NCI-H345 treated with DMSO at 0.1 percent for 48 hours (cell line): Measurements from ENCODE around the gene OXA1L.
"Not testable (repeated sequence)": the region's sequence is repeated elsewhere in the genome, so short reads cannot be mapped to it uniquely, and the experiment has no call there.

Experiments
- DNase-seq: peaks from one replicate; lab custom pipeline; 2025; ENCODE audit not compliant: unreplicated experiment; lab: John Stamatoyannopoulos, UW

The OXA1L gene

DNA sequence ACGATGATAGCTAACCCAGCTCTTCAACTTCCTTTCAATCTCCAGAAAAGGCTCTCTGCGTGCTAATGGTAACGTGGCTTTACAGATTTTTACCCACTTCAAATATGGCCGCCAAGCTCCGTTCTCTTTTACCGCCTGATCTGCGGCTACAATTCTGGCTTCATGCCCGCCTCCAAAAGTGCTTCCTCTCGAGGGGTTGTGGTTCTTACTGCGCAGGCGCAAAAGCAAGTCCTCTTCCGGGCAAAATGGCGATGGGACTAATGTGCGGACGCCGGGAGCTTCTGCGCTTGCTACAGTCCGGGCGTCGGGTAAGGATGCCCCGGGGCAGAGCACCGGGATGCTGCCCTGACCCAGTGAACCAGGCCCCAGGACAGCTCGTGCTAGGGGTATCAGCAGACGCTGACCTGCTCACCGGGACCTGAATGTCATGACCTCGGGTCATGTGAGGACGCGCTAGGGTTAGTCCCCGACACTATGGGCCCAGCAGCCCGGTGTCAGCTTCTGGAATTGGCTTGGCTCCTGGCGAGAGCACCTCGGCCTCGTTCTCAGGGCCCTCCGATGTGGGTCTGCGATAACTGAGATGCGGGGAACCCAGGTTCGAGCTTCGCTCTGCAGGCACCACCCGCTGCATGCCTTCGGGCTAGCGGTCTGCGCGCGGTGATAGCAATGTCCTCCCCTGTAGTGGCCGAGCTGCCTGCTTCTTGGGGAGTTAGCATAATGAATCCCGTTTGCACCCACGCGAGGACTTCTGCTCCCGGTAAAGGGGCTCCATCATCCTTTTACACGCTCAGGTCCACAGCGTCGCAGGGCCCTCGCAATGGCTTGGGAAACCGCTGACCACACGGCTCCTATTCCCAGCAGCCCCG lies at the start of gene OXA1L:
OXA1L (plus strand) TSS at position 232 of the 866 bp plus-strand sequence; CDS start at position 246, 14 bp downstream.
- peak; percentile 99 for DNase-seq

DNA sequence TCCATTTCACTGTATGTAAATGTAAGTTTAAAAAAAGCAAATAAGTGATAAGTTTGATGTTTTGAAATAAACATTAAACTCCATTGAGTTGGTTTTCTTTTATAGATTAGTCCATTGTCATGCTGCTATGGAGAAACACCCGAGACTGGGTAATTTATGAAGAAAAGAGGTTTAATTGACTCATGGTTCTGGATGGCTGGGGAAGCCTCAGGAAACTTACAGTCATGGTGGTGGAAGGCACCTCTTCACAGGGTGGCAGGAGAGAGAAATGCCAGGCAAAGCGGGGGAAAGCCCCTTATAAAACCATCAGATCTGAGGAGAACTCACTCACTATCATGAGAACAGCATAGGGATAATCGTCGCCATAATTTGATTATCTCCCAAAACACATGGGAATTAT lies 48.4 kb upstream of the OXA1L start:
- no peak for DNase-seq

DNA sequence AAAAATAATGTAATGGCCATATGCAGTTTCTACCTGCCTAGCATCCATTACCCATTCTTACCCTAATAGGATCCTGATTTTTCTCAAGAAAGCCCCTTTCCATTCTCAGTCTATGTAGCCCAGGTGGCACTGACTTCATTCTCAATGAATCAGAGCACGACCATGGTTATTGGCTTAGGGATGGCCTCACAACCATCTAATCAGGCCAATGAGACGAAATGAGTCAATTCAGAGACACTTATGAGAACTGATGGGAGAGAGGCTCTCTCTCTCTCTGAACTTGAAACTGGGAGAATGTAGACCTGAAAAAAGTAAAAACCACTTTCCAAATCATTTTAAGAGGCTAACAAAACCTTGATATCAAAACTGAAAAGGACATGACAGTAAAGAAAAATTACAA lies 45.3 kb upstream of the OXA1L start:
- no peak for DNase-seq

DNA sequence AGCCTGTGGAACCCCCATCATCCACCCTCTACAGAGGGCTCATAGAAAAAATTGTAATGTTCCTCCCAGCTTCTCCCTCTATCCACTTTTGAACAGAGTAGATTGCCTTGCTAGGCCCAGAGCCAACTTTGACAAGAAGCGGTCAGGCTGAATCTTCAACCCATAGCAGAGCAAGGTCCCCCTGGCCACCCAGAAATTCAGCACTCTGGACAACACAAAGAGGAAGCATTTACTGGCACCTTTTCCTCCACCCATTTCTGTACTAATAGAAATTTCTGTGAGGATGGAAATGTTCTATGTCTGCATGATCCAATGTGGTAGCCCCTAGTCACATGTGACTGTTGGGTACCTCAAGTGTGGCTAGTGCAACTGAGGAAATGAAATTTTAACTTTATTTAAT lies 42.7 kb upstream of the OXA1L start:
- no peak for DNase-seq

DNA sequence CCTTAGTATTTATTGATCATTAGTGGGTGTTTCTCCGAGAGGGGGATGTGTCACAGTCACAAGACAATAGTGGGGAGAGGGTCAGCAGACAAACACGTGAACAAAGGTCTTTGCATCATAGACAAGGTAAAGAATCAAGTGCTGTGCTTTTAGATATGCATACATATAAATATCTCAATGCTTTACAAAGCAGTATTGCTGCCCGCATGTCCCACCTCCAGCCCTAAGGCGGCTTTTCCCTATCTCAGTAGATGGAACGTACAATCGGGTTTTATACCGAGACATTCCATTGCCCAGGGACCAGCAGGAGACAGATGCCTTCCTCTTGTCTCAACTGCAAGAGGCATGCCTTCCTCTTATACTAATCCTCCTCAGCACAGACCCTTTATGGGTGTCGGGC lies 41.6 kb upstream of the OXA1L start:
- not testable (repeated sequence) for DNase-seq

DNA sequence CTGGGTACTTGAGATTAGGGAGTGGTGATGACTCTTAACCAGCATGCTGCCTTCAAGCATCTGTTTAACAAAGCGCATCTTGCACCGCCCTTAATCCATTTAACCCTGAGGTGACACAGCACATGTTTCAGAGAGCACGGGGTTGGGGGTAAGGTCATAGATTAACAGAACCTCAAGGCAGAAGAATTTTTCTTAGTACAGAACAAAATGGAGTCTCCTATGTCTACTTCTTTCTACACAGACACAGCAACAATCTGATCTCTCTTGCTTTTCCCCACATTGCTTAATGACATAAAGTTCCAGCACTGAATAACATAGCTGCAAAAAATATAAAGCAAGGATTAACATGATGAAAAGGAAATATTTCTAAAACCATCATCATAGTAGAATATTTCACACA lies 41.1 kb upstream of the OXA1L start:
- not testable (repeated sequence) for DNase-seq

DNA sequence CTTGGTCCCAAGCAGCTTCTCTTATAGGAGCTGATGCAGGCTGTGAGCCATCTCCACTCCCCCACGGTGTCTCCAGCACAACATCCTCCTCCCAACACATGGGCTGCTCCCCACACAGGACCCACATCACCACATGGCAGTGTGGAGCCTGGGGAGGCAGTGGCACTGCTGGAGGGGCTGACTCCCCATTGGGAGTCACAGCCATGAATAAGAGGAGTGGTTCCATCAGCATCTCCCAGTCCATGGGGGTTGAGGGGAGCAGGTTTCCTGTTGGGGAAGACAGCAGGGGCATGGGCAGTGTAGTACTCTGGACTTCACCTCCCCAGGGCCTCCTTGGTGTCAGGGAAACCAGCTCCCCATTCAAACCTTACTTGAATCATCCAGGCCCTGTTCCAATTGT lies 40.5 kb upstream of the OXA1L start:
- DNase-seq: no peak

DNA sequence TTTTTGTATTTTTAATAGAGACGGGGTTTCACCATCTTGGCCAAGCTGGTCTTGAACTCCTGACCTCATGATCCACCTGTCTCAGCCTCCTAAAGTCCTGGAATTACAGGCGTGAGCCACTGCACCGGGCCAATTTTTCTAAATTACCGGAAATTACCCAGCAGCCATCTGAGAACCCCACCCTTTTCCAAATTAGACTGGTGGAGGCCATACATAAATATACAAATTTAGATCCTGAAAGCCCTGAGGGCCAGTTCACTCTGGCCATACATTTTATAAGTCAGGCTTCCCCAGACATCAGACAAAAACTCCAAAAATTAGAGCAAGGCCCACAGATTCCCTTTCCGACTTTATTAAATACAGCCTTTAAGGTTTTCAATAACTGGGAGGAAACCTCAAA lies 34.4 kb upstream of the OXA1L start:
- DNase-seq: not testable (repeated sequence)

DNA sequence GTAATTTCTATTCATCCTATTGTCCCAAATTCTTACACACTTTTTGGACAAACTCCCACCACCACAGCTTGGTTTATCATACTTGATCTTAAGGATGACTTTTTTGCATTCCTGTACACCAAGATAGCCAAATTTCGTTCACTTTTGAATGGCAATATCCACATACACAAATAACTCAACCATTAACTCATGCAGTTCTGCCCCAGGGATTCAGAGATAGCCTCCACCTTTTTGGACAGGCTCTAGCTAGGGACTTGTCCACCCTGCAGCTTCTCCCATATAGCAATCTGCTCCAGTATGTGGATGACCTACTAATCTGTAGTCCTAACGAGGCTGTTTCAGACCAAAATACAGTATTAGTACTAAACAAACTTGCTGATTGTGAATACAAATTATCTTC lies 32.7 kb upstream of the OXA1L start:
- DNase-seq: no peak

DNA sequence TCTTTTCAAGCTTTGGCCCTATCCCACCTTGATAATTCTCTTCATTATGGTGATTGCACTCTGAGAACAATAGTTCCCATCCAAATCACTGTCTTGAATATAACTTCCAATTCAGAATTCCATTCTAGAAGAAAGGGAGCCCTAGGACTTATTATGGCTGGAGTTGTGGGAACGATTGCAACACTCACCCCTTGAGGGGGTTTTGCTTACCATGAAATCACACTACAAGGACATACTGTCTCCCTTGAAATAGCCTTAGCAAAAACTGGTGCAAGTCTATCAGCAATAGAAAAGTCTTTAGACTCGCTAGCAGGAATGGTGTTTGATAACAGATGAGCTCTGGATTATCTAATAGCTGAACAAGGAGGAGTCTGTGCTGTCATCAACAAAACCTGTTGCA lies 31.4 kb upstream of the OXA1L start:
- no peak for DNase-seq

DNA sequence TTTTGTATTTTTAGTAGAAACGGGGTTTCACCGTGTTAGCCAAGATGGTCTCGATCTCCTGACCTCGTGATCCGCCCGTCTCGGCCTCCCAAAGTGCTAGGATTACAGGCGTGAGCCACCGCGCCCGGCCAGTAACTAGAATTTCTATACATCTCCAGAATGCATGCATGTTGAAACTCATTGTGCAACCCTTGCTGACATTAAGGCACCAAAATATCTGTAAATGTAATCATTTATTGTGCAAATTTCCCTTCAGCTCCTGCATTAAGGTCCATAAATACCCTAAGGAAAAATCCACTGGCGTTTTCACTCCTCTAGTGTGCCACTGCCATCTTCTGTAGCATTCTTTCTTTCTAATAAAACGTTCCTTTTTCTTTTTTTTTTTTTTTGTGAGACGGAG lies 30.1 kb upstream of the OXA1L start:
- DNase-seq: not testable (repeated sequence)

DNA sequence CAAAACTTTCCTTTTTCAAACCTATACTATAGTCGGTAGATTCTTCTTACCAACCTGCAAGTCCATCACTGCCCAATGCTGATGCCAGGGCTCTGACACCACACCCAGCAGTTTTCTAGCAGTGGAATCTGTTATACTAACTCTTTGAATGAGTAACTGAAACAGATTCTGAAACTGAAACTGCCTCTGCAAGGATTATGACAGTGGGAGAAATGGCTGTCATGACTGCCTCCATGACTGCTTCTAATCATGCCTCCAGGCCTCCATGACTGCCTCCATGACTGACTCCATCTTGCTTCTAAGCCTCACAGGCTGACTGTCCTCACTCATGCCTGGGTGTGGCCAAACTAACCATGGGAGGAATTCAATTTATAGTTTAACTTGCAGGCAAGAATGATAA lies 29.4 kb upstream of the OXA1L start:
- DNase-seq: no peak

DNA sequence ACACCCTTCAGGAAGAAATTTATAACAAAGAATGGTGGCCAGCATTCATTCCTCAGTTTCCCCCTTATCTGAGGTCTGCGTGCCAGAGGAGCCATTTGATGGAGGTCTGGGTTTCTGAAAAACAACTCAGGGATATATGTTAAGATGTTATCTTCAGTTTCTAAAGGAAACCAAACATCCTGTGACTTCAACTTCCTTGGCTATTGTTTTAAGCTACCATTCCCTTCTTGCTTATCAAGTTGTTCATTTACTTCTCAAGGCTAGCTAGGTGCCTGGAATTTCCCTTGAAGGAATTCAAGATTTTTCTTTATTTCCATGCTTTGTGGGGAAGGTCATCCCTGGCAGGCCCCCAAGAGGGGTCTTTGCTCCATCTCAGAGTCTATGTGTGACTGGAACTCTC lies 27.1 kb upstream of the OXA1L start:
- no peak for DNase-seq

DNA sequence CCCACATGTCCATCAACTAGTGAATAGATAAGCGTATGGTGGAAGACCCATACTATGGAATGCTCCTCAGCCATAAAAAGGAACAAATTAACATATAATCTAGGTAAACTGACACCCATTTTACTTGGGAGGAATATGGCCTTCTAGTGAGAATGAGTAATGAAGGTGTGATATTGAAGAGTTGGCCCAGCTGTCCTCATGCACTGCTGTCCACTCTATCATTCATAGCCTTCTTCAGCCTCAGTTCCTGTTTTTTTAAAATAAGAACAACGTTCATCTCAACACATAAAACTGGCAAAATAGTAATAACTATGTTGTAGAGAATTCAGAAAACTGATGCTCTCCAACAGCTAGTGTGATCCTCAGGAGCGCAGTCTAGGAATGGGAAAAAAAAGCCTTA lies 26.5 kb upstream of the OXA1L start:
- DNase-seq: no peak

DNA sequence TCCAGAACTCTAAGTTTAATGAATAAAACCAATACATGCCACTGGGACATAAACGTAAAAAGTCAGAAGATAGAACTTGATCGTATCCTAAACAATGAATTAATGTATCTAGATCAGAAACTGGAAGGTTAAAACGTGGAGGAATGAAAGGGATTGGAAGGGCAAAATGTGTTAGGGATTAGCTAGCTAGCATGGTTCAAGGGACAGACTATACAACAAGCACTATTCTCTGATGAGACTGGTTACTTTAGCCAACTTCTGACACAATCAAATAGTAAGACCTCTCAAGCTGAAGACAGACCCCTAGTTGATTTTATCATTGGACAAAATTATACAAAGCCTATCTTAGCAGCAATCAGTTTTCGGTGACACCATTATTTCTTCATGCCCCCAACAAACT lies 18.7 kb upstream of the OXA1L start:
- DNase-seq: no peak

DNA sequence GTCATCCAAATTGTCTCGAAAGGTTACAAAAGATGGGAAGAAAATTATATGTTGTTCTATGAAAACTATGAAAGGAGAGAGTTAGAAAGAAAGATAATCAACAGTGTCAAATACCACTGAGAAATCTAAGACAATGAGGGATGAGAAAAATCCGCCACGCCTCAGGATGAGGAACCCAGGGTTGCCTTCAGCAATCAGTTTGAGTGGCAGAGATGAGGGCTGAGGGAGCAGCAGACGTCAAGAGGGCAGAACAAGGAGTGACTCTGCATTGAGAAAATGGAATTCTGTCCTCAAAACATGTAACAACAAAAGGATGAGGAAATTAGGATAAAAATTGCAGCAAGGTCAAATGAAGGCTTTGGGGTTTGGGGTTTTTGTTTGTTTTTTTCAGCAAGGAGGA lies 18.3 kb upstream of the OXA1L start:
- DNase-seq: no peak

DNA sequence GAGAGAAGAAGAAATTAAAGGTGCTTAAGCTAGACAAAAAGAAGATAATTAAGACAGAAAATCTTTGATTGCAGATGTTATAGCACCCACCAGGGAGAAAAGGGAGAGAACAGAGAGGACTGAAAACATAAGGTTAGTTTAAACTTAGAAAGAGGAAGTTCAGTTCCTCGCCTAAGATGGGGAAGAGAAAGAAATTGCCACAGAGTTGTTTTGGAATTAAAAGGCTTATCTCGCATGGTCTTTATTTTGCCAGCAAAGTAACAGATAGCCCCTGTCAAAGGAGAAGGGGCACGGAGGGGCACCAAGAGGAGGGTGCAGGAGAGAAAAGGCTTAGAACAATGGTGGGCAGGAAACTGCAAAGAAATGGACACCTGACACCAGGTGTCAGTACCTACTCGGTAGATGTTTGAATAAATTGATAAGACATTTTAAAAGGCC lies 17.8 kb upstream of the OXA1L start:
- DNase-seq: no peak

DNA sequence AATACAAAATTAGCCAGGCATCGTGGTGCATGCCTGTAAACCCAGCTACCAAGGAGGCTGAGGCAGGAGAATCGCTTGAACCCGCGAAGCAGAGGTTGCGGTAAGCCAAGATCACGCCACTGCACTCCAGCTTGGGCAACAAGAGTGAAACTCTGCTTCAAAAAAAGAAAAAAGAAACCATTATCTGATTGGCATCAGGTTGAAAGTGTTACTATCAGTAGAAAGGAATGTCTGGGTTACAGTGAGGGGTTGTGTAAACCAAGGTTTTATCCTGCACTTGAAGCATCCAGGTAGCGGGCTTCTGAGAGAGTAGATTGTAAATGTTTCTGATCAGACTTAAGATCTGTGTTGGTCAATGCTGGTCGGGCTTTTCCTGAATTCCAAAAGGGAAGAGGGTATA lies 14.1 kb upstream of the OXA1L start:
- no peak for DNase-seq

DNA sequence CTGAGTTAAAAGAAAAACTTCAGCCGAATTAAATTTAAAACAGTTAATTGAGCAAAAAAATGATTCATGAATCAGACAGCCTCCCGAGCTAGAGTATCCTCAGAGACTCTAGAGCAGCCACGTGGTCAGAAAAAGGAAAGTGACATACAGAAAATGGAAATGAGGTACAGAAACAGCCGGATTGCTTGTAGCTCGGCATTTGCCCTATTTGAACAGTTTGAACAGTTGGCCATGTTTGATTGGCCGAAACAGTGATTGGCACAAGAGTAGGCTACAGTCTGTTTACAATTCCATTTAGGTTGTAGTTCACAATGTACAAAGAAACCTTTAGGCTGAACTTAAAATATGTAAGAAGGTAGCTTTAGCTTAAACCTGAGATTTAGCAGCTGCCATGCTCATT lies 12.9 kb upstream of the OXA1L start:
- no peak for DNase-seq

DNA sequence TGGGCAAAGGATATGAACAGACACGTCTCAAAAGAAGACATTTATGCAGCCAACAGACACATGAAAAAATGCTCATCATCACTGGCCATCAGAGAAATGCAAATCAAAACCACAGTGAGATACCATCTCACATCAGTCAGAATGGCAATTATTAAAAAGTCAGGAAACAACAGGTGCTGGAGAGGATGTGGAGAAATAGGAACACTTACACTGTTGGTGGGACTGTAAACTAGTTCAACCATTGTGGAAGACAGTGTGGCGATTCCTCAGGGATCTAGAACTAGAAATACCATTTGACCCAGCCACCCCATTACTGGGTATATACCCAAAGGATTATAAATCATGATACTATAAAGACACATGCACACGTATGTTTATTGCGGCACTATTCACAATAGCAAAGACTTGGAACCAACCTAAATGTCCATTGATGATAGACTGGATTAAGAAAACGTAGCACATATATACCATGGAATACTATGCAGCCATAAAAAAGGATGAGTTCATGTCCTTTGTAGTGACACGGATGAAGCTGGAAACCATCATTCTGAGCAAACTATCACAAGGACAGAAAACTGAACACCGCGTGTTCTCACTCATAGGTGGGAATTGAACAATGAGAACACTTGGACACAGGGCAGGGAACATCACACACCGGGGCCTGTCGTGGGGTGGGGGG lies 8.4 kb upstream of the OXA1L start:
- not testable (repeated sequence) for DNase-seq

DNA sequence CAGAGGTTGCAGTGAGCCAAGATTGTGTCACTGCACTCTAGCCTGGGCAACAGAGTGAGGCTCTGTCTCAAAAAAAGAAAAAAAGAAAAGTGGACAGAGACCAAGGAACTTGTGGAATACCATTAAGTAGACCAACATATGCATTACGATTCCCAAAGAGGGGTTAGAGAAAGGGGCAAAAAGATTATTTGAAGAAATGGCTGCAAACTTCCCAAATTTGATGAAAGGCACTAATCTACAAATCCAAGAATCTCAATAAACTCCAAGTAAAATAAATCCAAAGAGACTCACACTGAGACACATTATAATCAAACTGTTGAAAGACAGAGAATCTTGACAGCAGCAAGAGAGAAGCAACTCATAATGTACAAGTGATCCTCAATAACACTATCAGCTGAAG lies 4.8 kb upstream of the OXA1L start:
- DNase-seq: no peak

DNA sequence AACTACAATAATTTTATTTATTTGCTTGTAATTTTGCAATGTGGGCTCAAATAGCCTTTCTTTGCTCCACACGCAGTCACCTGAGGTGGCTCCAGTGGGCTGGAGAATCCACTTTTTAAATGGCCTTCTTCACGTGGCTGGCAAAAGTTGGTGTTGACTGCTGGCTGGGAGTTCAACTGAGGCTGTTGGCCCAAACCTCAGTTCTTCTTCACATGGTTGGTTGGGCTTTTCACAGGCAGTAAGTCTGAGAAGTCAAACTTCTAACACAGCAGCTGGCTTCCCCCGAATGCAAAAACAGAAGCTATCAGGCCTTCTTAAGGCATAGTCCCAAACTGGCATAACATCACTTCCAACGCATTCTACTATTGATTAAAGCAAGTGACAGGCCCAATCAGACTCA lies 2.1 kb upstream of the OXA1L start:
- DNase-seq: no peak

DNA sequence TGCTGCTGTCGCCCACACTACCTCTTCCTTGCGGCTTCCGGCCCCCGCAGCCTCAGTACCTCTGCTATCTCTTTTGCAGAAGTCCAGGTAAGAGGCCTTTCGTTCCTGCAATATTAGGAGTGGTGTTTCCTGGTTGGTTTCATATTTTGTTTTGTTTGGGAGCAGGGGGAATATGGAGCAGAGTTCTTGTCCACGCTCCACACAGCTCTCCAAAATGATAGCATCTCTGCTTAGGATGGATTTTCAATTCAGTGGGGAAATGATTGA lies 768 bp downstream of the OXA1L start:
- DNase-seq: no peak
